ENCODE results near the gene INCENP.
"Not testable (repeated sequence)": the region's sequence is repeated elsewhere in the genome, so short reads cannot be mapped to it uniquely, and the experiment has no call there.

Gene INCENP

GRCh38 chr11:62123669-62124185 lies at the start of gene INCENP:
Gene INCENP (plus strand): TSS chr11:62124011. CDS start chr11:62128162, 4,151 bp downstream.
- FAIRE-seq (peak; percentile 90), DNase-seq (ENCODE audit: low spot score) (peak; percentile 96)

GRCh38 chr11:62075438-62075837 lies 48.4 kb upstream of the INCENP start:
- FAIRE-seq (no peak), DNase-seq (ENCODE audit: low spot score) (no peak)

GRCh38 chr11:62077132-62077531 lies 46.7 kb upstream of the INCENP start:
- FAIRE-seq (no peak), DNase-seq (ENCODE audit: low spot score) (no peak)

GRCh38 chr11:62081378-62082291 lies 42.2 kb upstream of the INCENP start:
- DNase-seq (ENCODE audit: low spot score), result peak; percentile 71
- peak; percentile 82 for FAIRE-seq

GRCh38 chr11:62082292-62082657 lies 41.5 kb upstream of the INCENP start:
- no peak for DNase-seq (ENCODE audit: low spot score)
- no peak for FAIRE-seq

GRCh38 chr11:62084801-62085200 lies 39.0 kb upstream of the INCENP start:
- not testable (repeated sequence) for FAIRE-seq; DNase-seq (ENCODE audit: low spot score)

- DNase-seq (ENCODE audit: low spot score), result no peak
- no peak for FAIRE-seq
Observed at GRCh38 chr11:62087694-62088093, 36.1 kb upstream of the INCENP start.

- FAIRE-seq (no peak), DNase-seq (ENCODE audit: low spot score) (no peak)
Observed at GRCh38 chr11:62088331-62088933, 35.4 kb upstream of the INCENP start.

- no peak for FAIRE-seq
Observed at GRCh38 chr11:62103141-62103540, 20.7 kb upstream of the INCENP start.

GRCh38 chr11:62103986-62104385 lies 19.8 kb upstream of the INCENP start:
- DNase-seq (ENCODE audit: low spot score) (no peak), FAIRE-seq (no peak)

More at GRCh38 chr11:62103141-62103540, 20.7 kb upstream of the INCENP start:
- no peak for DNase-seq (ENCODE audit: low spot score)

GRCh38 chr11:62104816-62105653 lies 18.8 kb upstream of the INCENP start:
- FAIRE-seq (no peak), DNase-seq (ENCODE audit: low spot score) (no peak)

- FAIRE-seq (no peak), DNase-seq (ENCODE audit: low spot score) (no peak)
Observed at GRCh38 chr11:62105667-62106191, 18.1 kb upstream of the INCENP start.

- DNase-seq (ENCODE audit: low spot score), result peak; percentile 54
- FAIRE-seq, result no peak
Observed at GRCh38 chr11:62108017-62108750, 15.6 kb upstream of the INCENP start.

GRCh38 chr11:62108971-62109404 lies 14.8 kb upstream of the INCENP start:
- no peak for FAIRE-seq
- DNase-seq (ENCODE audit: low spot score), result peak; percentile 13

- DNase-seq (ENCODE audit: low spot score) (no peak), FAIRE-seq (no peak)
Observed at GRCh38 chr11:62115085-62115694, 8.6 kb upstream of the INCENP start.

- DNase-seq (ENCODE audit: low spot score) (no peak), FAIRE-seq (no peak)
Observed at GRCh38 chr11:62116451-62116850, 7.4 kb upstream of the INCENP start.

GRCh38 chr11:62119569-62119968 lies 4.2 kb upstream of the INCENP start:
- FAIRE-seq, result no peak
- DNase-seq (ENCODE audit: low spot score), result no peak

GRCh38 chr11:62120001-62120400 lies 3.8 kb upstream of the INCENP start:
- DNase-seq (ENCODE audit: low spot score) (no peak), FAIRE-seq (no peak)

GRCh38 chr11:62120431-62120830 lies 3.4 kb upstream of the INCENP start:
- no peak for DNase-seq (ENCODE audit: low spot score)
- no peak for FAIRE-seq

GRCh38 chr11:62122076-62122475 lies 1.7 kb upstream of the INCENP start:
- DNase-seq (ENCODE audit: low spot score), result no peak
- FAIRE-seq, result no peak
